IPS-NIHi7 (cell line): Measurements from ENCODE around the gene SPINK13.
"Not testable (repeated sequence)": the region's sequence is repeated elsewhere in the genome, so short reads cannot be mapped to it uniquely, and the experiment has no call there.

Experiments used
- DNase-seq: peaks from one replicate; pipeline ENCODE4 v3.0.0; 2012; ENCODE audit warnings: mixed read lengths; ENCODE audit errors: extremely low spot score

SPINK13 gene

GRCh38 chr5:148312153-148312552, 43.6 kb downstream of the SPINK13 start, which contains the start of gene SPINK7:
Gene SPINK7, plus strand, starts transcription at chr5:148312423. Its CDS starts 61 bp downstream, at chr5:148312484.
- no peak for DNase-seq

DNA sequence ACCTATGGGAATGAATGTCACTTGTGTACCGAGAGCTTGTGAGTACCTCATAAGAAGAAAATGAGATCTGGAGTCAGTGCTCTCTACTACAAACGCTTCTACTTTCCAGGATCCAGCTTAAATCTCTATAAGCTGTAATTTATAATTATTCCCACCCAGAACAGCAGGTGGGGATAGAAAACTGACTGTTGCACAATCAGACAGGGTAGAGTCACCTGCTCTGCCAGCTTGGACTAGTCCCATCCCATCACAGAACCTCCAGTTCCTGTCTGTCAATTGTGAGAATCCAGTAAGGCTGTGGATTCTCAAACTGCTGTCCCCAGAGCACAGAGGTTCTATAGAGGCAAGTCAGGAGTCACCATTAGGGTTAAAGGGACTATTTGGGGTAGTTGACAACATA, 45.6 kb downstream of the SPINK13 start:
- DNase-seq: no peak

DNA sequence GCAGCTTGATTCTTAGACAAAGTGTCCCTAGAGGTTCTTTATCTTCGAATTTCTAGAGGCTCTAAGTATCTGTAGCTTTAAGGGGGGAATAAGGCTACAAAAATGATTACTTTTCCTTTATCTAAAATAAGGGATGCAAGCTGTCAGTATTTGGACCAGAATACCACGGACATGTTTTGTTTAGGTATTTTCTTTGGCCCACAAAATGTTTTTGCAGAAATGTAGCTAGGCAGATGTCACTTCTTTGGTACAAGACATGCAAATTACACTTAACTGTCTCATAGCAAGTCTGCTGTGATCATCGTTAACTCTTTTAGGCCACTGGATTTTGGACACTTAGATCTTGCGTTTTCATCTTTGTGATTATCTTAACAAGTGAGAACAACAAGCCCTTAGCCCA, 46.1 kb downstream of the SPINK13 start:
- DNase-seq: no peak

DNA sequence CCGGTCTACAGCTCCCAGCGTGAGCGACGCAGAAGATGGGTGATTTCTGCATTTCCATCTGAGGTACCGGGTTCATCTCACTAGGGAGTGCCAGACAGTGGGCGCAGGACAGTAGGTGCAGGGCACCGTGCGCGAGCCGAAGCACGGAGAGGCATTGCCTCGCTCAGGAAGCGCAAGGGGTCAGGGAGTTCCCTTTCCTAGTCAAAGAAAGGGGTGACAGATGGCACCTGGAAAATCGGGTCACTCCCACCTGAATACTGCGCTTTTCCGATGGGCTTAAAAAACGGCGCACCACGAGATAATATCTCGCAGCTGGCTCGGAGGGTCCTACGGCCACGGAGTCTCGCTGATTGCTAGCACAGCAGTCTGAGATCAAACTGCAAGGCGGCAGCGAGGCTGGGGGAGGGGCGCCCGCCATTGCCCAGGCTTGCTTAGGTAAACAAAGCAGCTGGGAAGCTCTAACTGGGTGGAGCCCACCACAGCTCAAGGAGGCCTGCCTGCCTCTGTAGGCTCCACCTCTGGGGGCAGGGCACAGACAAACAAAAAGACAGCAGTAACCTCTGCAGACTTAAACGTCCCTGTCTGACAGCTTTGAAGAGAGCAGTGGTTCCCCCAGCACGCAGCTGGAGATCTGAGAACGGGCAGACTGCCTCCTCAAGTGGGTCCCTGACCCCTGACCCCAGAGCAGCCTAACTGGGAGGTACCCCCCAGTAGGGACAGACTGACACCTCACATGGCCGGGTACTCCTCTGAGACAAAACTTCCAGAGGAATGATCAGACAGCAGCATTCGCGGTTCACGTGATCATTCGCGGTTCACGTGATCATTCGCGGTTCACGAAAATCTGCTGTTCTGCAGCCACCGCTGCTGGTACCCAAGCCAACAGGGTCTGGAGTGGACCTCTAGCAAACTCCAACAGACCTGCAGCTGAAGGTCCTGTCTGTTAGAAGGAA, 51.7 kb downstream of the SPINK13 start:
- DNase-seq: not testable (repeated sequence)

DNA sequence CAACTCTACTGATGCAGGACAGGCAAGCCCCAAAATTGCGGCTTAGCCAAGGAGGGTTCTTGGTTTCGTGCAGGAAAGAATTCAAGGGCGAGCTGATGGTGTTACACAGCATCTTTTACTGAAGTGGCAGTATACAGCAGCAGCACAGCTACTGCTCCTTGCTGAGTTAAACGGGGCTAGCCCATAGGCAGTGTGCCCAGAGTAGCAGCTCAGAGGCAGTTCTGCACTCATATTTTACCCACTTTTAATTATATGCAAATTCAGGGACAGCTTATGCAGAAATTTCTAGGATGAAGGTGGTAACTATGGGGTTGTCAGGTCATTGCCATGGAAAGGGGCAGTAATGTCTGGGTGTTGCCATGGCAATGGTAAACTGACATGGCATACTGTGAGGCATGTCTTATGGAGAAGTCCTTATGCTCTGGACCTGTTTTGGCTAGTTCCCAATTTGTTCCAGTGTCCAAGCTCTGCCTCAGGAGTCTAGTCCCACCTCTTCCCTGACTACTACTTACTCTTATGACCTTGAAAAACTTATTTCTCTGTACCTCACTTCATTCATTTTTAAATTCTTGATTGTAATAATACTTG, 64.8 kb downstream of the SPINK13 start:
- DNase-seq: no peak

GRCh38 chr5:148335259-148335658, 66.7 kb downstream of the SPINK13 start, which contains the start of gene SPINK9:
Gene SPINK9, plus strand, starts transcription at chr5:148335559. Its CDS starts 55 bp downstream, at chr5:148335614.
- no peak for DNase-seq
